ENCODE results near the gene ETFBKMT. TPM values are rescaled to one million over a fixed set of nuclear protein-coding genes. Genes with fewer than 3 reads are reported as not detected.
"Not testable (repeated sequence)": the region's sequence is repeated elsewhere in the genome, so short reads cannot be mapped to it uniquely, and the experiment has no call there.

Gene ETFBKMT
- total RNA-seq, 1 experiment from 2014 or later: 1.5 TPM

DNA sequence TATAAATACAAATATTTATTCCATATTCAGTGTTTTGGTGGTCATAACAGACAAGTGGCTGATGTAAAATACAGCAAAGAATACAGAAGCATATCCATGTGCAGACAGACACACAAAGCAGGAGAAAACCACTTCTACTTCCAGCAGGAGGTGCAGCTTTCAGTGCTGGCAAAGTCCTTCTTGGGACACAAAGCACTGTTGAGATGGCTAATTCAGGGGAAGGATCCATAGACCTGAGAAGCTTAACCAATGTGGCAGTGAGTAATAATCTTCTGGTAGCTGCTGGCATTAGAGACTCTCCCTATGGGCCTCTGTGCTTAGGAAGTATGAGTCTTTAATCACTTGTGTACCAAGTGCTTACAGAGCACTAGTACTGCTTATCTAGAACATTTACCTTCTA, 42.6 kb downstream of the ETFBKMT start:
- Histone ChIP-seq H4K20me1 (ENCODE audit: insufficient read depth, low read depth, low read length) (no peaks in the 10 kb centered on the region), H2AFZ (ENCODE audit: low read length) (no peak overlapping the region), H3K9ac (ENCODE audit: low read length) (no peak overlapping the region), H3K4me2 (ENCODE audit: low read depth, low read length, poor library complexity, severe bottlenecking) (no peak overlapping the region), H3K36me3 (ENCODE audit: insufficient read depth, low read length) (no peaks in the 10 kb centered on the region), H3K79me2 (ENCODE audit: low read length) (no peaks in the 10 kb centered on the region), H3K4me3 (ENCODE audit: low read length) (no peak overlapping the region), H3K4me1 (ENCODE audit: low read length) (no peaks in the 10 kb centered on the region), H3K27ac (ENCODE audit: low read length) (no peak overlapping the region), H3K27me3 (ENCODE audit: low read length) (no peaks in the 10 kb centered on the region), H3K9me2 (replicated peaks; ENCODE audit: insufficient read depth, low read length) (no peaks in the 10 kb centered on the region), H3K9me3 (ENCODE audit: low read length) (no peaks in the 10 kb centered on the region)
- no peak for DNase-seq

DNA sequence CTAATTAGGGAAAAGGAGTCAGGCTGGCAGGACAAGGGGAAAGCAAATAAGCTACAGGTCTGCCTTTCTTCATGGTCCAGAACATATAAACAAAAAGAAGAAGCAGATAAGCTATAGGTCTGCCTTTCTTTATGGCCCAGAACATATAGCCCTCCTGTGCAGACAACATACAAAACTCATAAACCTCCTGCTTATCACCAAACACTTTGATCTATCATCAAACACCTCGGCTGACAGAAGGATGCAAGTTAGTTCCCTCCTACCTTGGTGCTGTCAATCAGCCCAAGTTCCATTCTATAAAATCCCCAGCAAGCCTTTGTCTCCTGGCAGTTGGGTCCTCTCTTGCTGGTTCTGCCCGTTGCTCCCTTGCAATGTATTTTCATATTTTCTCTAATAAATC, 46.1 kb downstream of the ETFBKMT start:
- Histone ChIP-seq H4K20me1 (ENCODE audit: insufficient read depth, low read depth, low read length) (no peaks in the 10 kb centered on the region), H3K36me3 (ENCODE audit: insufficient read depth, low read length) (no peaks in the 10 kb centered on the region), H3K4me1 (ENCODE audit: low read length) (no peaks in the 10 kb centered on the region), H3K4me3 (ENCODE audit: low read length) (no peak overlapping the region), H3K9ac (ENCODE audit: low read length) (no peak overlapping the region), H3K27ac (ENCODE audit: low read length) (no peak overlapping the region), H3K9me3 (ENCODE audit: low read length) (no peaks in the 10 kb centered on the region), H3K79me2 (ENCODE audit: low read length) (no peaks in the 10 kb centered on the region), H3K9me2 (replicated peaks; ENCODE audit: insufficient read depth, low read length) (no peaks in the 10 kb centered on the region), H3K4me2 (ENCODE audit: low read depth, low read length, poor library complexity, severe bottlenecking) (no peak overlapping the region), H2AFZ (ENCODE audit: low read length) (no peak overlapping the region), H3K27me3 (ENCODE audit: low read length) (no peaks in the 10 kb centered on the region)
- no peak for DNase-seq

DNA sequence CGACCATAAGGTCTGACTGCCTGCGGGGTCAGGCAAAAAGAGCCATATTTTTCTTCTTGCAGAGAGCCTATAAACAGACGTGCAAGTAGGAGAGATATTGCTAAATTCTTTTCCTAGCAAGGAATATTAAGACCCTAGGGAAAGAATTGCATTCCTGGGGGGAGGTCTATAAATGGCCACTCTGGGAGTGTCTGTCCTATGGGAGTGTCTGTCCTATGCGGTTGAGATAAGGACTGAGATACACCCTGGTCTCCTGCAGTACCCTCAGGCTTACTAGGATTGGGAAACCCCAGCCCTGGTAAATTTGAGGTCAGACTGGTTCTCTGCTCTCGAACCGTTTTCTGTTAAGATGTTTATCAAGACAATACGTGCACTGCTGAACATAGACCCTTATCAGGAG, 48.6 kb downstream of the ETFBKMT start:
- not testable (repeated sequence) for DNase-seq; H3K9me3 ChIP-seq (ENCODE audit: low read length); H3K9me2 ChIP-seq (replicated peaks; ENCODE audit: insufficient read depth, low read length); H3K27ac ChIP-seq (ENCODE audit: low read length); H3K4me3 ChIP-seq (ENCODE audit: low read length); H3K36me3 ChIP-seq (ENCODE audit: insufficient read depth, low read length); H3K9ac ChIP-seq (ENCODE audit: low read length); H3K4me1 ChIP-seq (ENCODE audit: low read length); H3K4me2 ChIP-seq (ENCODE audit: low read depth, low read length, poor library complexity, severe bottlenecking); H4K20me1 ChIP-seq (ENCODE audit: insufficient read depth, low read depth, low read length); H3K27me3 ChIP-seq (ENCODE audit: low read length); H3K79me2 ChIP-seq (ENCODE audit: low read length); H2AFZ ChIP-seq (ENCODE audit: low read length)

- no peak for DNase-seq
- Histone ChIP-seq H3K9me3 (ENCODE audit: low read length) (no peaks in the 10 kb centered on the region), H3K4me1 (ENCODE audit: low read length) (no peaks in the 10 kb centered on the region), H3K36me3 (ENCODE audit: insufficient read depth, low read length) (no peaks in the 10 kb centered on the region), H3K4me2 (ENCODE audit: low read depth, low read length, poor library complexity, severe bottlenecking) (no peak overlapping the region), H2AFZ (ENCODE audit: low read length) (no peak overlapping the region), H3K27ac (ENCODE audit: low read length) (no peak overlapping the region), H3K27me3 (ENCODE audit: low read length) (no peaks in the 10 kb centered on the region), H3K9me2 (replicated peaks; ENCODE audit: insufficient read depth, low read length) (no peaks in the 10 kb centered on the region), H3K9ac (ENCODE audit: low read length) (no peak overlapping the region), H3K79me2 (ENCODE audit: low read length) (no peaks in the 10 kb centered on the region), H3K4me3 (ENCODE audit: low read length) (no peak overlapping the region), H4K20me1 (ENCODE audit: insufficient read depth, low read depth, low read length) (no peaks in the 10 kb centered on the region)
Observed at GRCh38 chr12:31710021-31710818, 50.7 kb downstream of the ETFBKMT start.

- no peak overlapping the region for H2AFZ ChIP-seq (ENCODE audit: low read length)
- DNase-seq: no peak
- H3K9ac ChIP-seq (ENCODE audit: low read length): no peak overlapping the region
- no peak overlapping the region for H3K4me3 ChIP-seq (ENCODE audit: low read length)
- H3K36me3 ChIP-seq (ENCODE audit: insufficient read depth, low read length): no peaks in the 10 kb centered on the region
- H3K4me1 ChIP-seq (ENCODE audit: low read length): peaks cover 7% of the 10 kb centered on the region
- no peaks in the 10 kb centered on the region for H4K20me1 ChIP-seq (ENCODE audit: insufficient read depth, low read depth, low read length)
- no peaks in the 10 kb centered on the region for H3K27me3 ChIP-seq (ENCODE audit: low read length)
- H3K4me2 ChIP-seq (ENCODE audit: low read depth, low read length, poor library complexity, severe bottlenecking): no peak overlapping the region
- no peaks in the 10 kb centered on the region for H3K79me2 ChIP-seq (ENCODE audit: low read length)
- H3K9me3 ChIP-seq (ENCODE audit: low read length): no peaks in the 10 kb centered on the region
- H3K27ac ChIP-seq (ENCODE audit: low read length): no peak overlapping the region
- no peaks in the 10 kb centered on the region for H3K9me2 ChIP-seq (replicated peaks; ENCODE audit: insufficient read depth, low read length)
Observed at GRCh38 chr12:31712877-31713276, 53.4 kb downstream of the ETFBKMT start.

GRCh38 chr12:31714406-31715271, 55.2 kb downstream of the ETFBKMT start:
- Histone ChIP-seq H3K4me1 (ENCODE audit: low read length) (peaks cover 7% of the 10 kb centered on the region), H3K9me2 (replicated peaks; ENCODE audit: insufficient read depth, low read length) (no peaks in the 10 kb centered on the region), H3K4me3 (ENCODE audit: low read length) (no peak overlapping the region), H4K20me1 (ENCODE audit: insufficient read depth, low read depth, low read length) (no peaks in the 10 kb centered on the region), H3K79me2 (ENCODE audit: low read length) (no peaks in the 10 kb centered on the region), H3K27ac (ENCODE audit: low read length) (no peak overlapping the region), H3K36me3 (ENCODE audit: insufficient read depth, low read length) (no peaks in the 10 kb centered on the region), H3K9ac (ENCODE audit: low read length) (no peak overlapping the region), H3K27me3 (ENCODE audit: low read length) (no peaks in the 10 kb centered on the region), H2AFZ (ENCODE audit: low read length) (no peak overlapping the region), H3K4me2 (ENCODE audit: low read depth, low read length, poor library complexity, severe bottlenecking) (no peak overlapping the region), H3K9me3 (ENCODE audit: low read length) (no peaks in the 10 kb centered on the region)
- no peak for DNase-seq

DNA sequence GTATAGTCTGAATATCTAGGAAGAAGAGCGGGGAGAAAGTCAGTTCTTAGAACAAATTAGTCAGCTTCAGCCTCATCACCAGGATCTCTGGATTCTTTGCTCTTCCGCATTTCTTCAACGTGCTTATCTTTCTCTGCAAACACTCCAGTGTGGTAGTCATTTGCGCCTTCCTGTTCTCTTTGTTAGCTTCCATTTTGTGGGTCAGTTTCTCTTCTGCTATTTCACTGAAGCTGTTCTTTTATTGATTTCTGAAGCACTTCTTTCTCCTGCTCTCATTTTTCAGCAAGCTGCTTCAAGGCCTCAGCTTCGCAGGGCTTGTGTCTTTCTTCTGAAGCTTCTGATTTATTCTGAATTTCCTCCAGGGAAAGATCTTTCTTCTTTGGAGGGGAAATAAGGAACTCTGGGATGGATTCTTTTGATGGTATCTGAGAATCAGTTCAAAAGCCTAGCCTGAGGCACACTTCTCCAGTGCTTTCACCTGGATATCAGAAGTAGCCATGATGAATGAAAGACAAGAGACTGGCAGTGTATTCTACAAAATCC, 55.9 kb downstream of the ETFBKMT start:
- no peak overlapping the region for H3K4me3 ChIP-seq (ENCODE audit: low read length)
- H3K9ac ChIP-seq (ENCODE audit: low read length): no peak overlapping the region

GRCh38 chr12:31716998-31717397, 57.5 kb downstream of the ETFBKMT start:
- not testable (repeated sequence) for H3K27me3 ChIP-seq (ENCODE audit: low read length); H4K20me1 ChIP-seq (ENCODE audit: insufficient read depth, low read depth, low read length); H3K9ac ChIP-seq (ENCODE audit: low read length); H3K27ac ChIP-seq (ENCODE audit: low read length); H3K36me3 ChIP-seq (ENCODE audit: insufficient read depth, low read length); H3K4me1 ChIP-seq (ENCODE audit: low read length); H3K9me2 ChIP-seq (replicated peaks; ENCODE audit: insufficient read depth, low read length); H3K9me3 ChIP-seq (ENCODE audit: low read length); H3K79me2 ChIP-seq (ENCODE audit: low read length); DNase-seq; H3K4me3 ChIP-seq (ENCODE audit: low read length); H2AFZ ChIP-seq (ENCODE audit: low read length); H3K4me2 ChIP-seq (ENCODE audit: low read depth, low read length, poor library complexity, severe bottlenecking)

More for the DNA sequence above, 55.9 kb downstream of the ETFBKMT start:
- H3K27ac ChIP-seq (ENCODE audit: low read length): no peak overlapping the region
- no peaks in the 10 kb centered on the region for H3K79me2 ChIP-seq (ENCODE audit: low read length)
- H3K4me1 ChIP-seq (ENCODE audit: low read length): peaks cover 7% of the 10 kb centered on the region
- peak; percentile 54 for DNase-seq
- peak overlapping the region; percentile 8 for H3K4me2 ChIP-seq (ENCODE audit: low read depth, low read length, poor library complexity, severe bottlenecking)
- no peaks in the 10 kb centered on the region for H4K20me1 ChIP-seq (ENCODE audit: insufficient read depth, low read depth, low read length)
- H3K9me3 ChIP-seq (ENCODE audit: low read length): no peaks in the 10 kb centered on the region
- H3K9me2 ChIP-seq (replicated peaks; ENCODE audit: insufficient read depth, low read length): no peaks in the 10 kb centered on the region
- no peaks in the 10 kb centered on the region for H3K27me3 ChIP-seq (ENCODE audit: low read length)
- no peaks in the 10 kb centered on the region for H3K36me3 ChIP-seq (ENCODE audit: insufficient read depth, low read length)
- H2AFZ ChIP-seq (ENCODE audit: low read length): peak overlapping the region; percentile 10

All from Karpas-422 (cell line).